HG02840 (cell line): ENCODE measurements around the gene SPATA31E1.
"Not testable (repeated sequence)": the region's sequence is repeated elsewhere in the genome, so short reads cannot be mapped to it uniquely, and the experiment has no call there.

Experiments
- ATAC-seq: cut with Tn5 transposase; IDR thresholded peaks from one replicate; pipeline ENCODE4 v1.9.1; 2021; ENCODE audit warnings: mild to moderate bottlenecking, moderate library complexity, moderate number of reproducible peaks; ENCODE audit not compliant: unreplicated experiment, low FRiP score

SPATA31E1 gene

GRCh38 chr9:87919013-87919412, 36.3 kb downstream of the SPATA31E1 start:
- ATAC-seq: not testable (repeated sequence)

GRCh38 chr9:87921561-87921960, 38.9 kb downstream of the SPATA31E1 start:
- not testable (repeated sequence) for ATAC-seq

- ATAC-seq: not testable (repeated sequence)
Measured at GRCh38 chr9:87923012-87923411, 40.3 kb downstream of the SPATA31E1 start.

GRCh38 chr9:87924851-87925250, 42.2 kb downstream of the SPATA31E1 start:
- ATAC-seq: not testable (repeated sequence)

- not testable (repeated sequence) for ATAC-seq
Measured at GRCh38 chr9:87929152-87929551, 46.5 kb downstream of the SPATA31E1 start.

- not testable (repeated sequence) for ATAC-seq
Measured at GRCh38 chr9:87934444-87934843, 51.8 kb downstream of the SPATA31E1 start.

GRCh38 chr9:87937352-87937751, 54.7 kb downstream of the SPATA31E1 start:
- not testable (repeated sequence) for ATAC-seq

- not testable (repeated sequence) for ATAC-seq
Measured at GRCh38 chr9:87937918-87938317, 55.2 kb downstream of the SPATA31E1 start.

- not testable (repeated sequence) for ATAC-seq
Measured at GRCh38 chr9:87938336-87938735, 55.7 kb downstream of the SPATA31E1 start.
